GM10266 (cell line): ENCODE measurements around the gene CELSR2.

Experiments used
- DNase-seq: peaks from one replicate; pipeline ENCODE4 v3.0.0; 2012; ENCODE audit errors: extremely low spot score
- TF ChIP-seq, protein P1 (sequence below): IDR thresholded peaks from 2 replicates; pipeline ENCODE4 v1.5.1; 2012; ENCODE audit warnings: mild to moderate bottlenecking, low read depth; ENCODE audit not compliant: control insufficient read depth, insufficient read depth; ENCODE audit errors: missing control alignments

Gene CELSR2

DNA sequence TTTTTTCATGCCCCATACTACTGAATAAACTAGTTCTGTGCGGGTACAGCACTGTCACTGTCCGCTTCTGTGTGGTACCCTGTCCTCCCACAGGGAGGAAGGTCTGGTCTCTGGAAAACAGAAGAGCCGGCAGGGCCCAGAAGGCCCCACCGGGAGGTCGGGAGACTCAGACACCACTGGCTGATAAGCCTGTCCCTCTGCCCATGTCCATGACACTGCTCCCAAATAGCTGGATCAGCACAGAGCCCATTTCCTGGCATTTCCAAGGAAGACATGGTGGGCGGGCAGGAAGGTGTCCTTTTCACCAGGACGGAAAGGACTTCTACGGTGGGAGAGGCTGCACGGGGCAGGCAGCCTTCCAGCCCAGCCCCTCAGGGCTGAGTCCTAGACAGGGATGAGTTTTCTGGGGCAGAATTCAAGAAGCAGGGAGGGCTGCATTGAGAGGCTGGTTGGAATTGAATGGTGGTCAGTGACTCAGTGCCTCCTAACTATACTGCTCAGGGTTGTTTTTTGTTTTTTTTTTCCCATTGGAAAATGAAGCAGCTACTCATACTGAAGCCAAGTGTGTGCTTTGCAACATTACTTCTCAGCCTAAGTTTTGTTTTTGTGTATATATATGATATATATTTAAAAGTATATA is 26.5 kb downstream of the CELSR2 start:
- no peak for DNase-seq
- TF ChIP-seq, protein P1, sequence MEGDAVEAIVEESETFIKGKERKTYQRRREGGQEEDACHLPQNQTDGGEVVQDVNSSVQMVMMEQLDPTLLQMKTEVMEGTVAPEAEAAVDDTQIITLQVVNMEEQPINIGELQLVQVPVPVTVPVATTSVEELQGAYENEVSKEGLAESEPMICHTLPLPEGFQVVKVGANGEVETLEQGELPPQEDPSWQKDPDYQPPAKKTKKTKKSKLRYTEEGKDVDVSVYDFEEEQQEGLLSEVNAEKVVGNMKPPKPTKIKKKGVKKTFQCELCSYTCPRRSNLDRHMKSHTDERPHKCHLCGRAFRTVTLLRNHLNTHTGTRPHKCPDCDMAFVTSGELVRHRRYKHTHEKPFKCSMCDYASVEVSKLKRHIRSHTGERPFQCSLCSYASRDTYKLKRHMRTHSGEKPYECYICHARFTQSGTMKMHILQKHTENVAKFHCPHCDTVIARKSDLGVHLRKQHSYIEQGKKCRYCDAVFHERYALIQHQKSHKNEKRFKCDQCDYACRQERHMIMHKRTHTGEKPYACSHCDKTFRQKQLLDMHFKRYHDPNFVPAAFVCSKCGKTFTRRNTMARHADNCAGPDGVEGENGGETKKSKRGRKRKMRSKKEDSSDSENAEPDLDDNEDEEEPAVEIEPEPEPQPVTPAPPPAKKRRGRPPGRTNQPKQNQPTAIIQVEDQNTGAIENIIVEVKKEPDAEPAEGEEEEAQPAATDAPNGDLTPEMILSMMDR, result no peak

DNA sequence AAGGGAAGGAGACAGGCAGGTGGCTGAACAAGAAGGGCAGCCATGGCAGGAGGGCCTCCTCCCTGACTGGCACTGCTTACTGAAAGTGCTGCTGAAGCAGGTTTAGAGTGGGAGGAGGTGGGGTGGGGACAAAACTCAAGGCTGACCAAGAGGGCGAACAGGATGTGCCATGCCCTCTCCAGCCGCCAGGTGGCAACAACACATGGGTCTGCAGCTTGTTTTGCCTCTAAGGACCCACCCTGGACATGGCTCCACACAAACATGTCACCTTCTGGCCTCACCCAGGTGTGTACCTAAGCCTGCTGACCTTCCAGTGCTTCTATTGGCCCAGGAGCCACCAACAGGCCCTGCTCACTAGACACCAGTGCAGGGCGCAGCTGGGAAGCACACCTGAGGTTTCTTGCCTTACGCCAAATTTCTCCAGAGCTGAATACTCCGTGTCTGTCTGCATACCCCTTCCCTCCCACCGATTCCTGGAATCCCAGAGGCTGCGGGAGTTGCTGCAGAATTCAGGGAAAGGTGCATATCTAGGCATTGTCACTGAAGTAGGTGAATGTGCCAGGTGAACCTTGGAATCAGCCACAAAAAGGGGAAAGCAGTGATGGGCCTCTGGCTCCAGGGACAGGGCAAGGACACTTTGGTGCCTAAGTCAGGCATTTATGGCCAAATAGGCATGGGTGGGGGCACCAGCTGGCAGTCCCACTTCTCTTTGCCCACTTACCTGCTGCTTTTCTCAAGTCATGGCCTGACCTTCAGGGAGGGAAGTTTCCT is 28.3 kb downstream of the CELSR2 start:
- DNase-seq, result peak; percentile 90
- TF ChIP-seq, protein P1, result peak; percentile 87

DNA sequence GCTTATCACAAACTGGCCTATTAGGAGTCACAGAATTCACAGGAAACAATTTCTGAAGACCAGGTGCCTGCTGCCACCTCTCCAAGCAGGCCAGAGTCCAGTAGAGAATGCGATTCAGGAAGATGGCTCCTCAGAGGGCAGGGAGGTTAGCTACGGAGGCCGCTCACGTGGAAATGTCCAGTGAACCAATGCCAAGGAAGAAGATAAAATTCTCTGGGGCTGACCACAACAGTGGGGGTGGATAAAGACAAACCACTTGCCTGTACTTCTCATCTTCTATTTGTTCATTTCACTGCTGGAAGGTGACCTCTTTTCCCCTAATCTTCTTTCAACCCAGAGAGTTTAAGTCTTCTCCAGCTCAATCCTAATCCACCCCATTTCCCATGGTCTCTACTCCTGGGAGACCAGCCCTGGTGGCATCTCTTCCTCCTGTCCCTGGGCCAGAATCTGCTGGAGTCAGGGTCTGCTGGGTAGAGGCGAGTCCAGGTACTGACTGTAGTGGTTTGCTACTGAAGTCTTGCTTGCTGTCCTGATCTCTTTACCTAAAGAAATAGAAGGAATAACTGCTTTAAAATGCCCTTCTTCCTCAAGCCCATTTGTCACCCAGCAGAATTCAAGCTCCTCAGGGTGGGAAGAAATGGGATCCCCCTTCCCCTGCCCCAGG is 30.4 kb downstream of the CELSR2 start:
- no peak for DNase-seq

DNA sequence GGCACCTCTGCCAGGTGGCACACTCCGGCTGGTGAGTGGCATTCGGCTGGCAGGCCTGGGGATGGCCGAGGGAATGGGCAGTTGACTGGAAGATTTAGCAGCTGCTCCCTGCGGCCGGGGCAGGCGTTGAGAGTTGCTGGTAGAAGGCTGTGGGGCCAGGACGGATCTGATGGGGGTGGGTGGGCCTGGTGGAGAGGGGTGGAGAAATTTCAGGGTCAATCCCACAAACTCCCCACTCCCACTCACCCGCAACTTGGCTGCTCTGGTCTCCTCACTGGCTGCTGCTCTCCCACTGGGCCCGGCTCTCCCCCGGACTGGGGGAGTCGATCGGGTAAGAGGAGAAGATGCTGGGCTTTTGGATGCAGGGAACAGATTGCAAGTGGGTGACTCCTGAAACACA is 31.5 kb downstream of the CELSR2 start:
- TF ChIP-seq, protein P1, result no peak
- no peak for DNase-seq

More for the DNA sequence above, 30.4 kb downstream of the CELSR2 start:
- TF ChIP-seq, protein P1, result no peak

DNA sequence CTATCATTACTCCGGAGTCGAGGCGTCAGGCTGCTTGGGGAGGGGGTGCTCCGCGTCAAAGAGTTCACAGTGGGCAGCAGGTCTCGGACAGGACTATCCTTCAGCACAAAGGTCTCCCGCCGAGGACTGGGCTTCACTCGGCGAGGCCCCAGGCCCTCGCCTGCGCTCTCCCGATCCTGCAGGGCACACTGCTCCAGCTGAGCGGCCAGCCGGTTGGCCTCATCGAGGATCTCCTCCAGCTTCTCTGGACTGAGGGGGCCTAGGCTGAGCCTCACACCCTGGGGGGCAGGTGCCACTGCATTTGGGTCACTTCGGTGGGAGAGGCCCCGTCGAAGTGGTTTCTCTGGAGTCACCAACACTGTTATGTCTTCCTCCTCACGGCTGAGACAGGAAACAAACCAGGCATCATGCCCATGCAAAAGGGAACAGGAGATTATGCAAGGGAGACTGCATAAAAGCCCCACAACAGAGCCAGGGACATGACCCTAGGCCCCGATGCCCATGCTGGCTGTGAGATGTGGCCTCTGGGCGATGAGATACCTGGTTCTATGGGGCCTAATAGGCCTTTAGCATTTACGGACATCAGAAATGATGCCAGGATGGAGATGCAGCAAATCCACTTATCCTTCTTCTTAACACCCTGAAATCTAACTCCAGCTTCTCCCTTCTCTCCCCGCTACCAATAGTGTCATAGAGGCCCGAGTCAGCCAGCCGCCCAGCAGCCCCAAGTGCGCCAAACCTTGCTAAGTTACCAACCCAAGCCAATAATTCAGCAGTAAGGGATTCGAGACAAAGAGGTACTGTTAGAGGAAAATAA is 32.5 kb downstream of the CELSR2 start:
- DNase-seq, result no peak
- TF ChIP-seq, protein P1, result no peak

DNA sequence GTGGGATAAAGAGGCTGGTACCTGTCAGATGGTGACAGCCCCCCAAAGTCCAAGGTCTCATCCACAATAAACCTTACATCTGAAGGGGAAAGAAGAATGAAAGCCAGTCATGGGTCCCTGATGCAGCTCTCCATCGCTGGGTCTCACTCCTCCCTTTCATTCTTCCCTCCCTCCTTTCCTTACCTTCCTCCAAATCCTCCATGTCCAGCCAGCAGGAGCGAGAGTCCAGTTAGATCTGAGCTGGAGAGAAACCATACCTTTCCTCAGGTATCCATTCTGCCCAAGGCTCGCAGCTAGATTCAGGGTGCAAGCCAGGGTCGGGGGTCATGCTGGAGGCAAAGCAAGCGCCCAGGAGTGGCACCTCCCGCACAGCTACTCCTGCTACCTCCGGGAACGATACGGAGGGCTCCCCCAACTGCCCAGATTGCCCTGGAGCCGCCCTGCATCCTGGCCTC is 33.2 kb downstream of the CELSR2 start:
- TF ChIP-seq, protein P1, result no peak
- no peak for DNase-seq
